MCF 10A (cell line): ENCODE measurements around the gene ECE1. TPM values are rescaled to one million over a fixed set of nuclear protein-coding genes. Genes with fewer than 3 reads are reported as not detected.

Experiments used
- BruUV-seq: library from RNA; stranded (reverse); fragments of 400-500 nt; replicated peaks from 2 replicates; lab custom pipeline; 2021; lab: Mats Ljungman, UMichigan
- CTCF ChIA-PET: fragments of 300-600 bp; sonication (Branson Sonifier 250); formaldehyde crosslinking; extraction: SDS; loops from one replicate; lab custom pipeline; 2021; ENCODE audit warnings: antibody characterized with exemption, inconsistent platforms; lab: Yijun Ruan, JAX
- POLR2A ChIA-PET: fragments of 300-600, 350-650 bp; sonication (Branson Sonifier 250); formaldehyde crosslinking; extraction: SDS; loops from one replicate; lab custom pipeline; 2020; ENCODE audit warnings: antibody characterized with exemption, inconsistent platforms; lab: Yijun Ruan, JAX
- DNase-seq: peaks from one replicate; pipeline ENCODE4 v3.0.0-alpha.2; 2018; ENCODE audit not compliant: unreplicated experiment
- H3K27ac Mint-ChIP-seq: one replicate; pipeline ENCODE4 v1.8.0; 2022; ENCODE audit warnings: mild to moderate bottlenecking, low read depth, mixed read lengths; ENCODE audit not compliant: unreplicated experiment
- H3K27me3 Mint-ChIP-seq: one replicate; pipeline ENCODE4 v1.8.0; 2022; ENCODE audit warnings: mixed read lengths; ENCODE audit not compliant: insufficient read depth, unreplicated experiment
- H3K36me3 Mint-ChIP-seq: one replicate; pipeline ENCODE4 v1.8.0; 2022; ENCODE audit warnings: mild to moderate bottlenecking, moderate library complexity, mixed read lengths; ENCODE audit not compliant: insufficient read depth, unreplicated experiment
- H3K4me1 Mint-ChIP-seq: one replicate; pipeline ENCODE4 v1.8.0; 2022; ENCODE audit warnings: mixed read lengths; ENCODE audit not compliant: insufficient read depth, unreplicated experiment
- H3K4me3 Mint-ChIP-seq: one replicate; pipeline ENCODE4 v1.8.0; 2022; ENCODE audit warnings: mild to moderate bottlenecking, moderate library complexity, mixed read lengths; ENCODE audit not compliant: unreplicated experiment
- H3K9me3 Mint-ChIP-seq: one replicate; pipeline ENCODE4 v1.8.0; 2022; ENCODE audit warnings: mixed read lengths; ENCODE audit not compliant: unreplicated experiment
- intact Hi-C: fragments of 100-400 bp; cut with micrococcal nuclease; formaldehyde crosslinking; loops from 2 replicates; pipeline ENCODE4 v1.14.1; 2022
- total RNA-seq: library from RNA; stranded (reverse); gene quantifications from 2 replicates; pipeline ENCODE4 v1.2.3, GENCODE V29; 2022
- TF ChIP-seq, protein P1 (sequence below): fragments of 200-600 bp; IDR thresholded peaks from one replicate; pipeline ENCODE4 v1.8.0; 2022; ENCODE audit warnings: antibody characterized with exemption, mild to moderate bottlenecking; ENCODE audit not compliant: unreplicated experiment

Gene ECE1
- total RNA-seq, 1 experiment from 2014 or later = 40.0 TPM

DNA sequence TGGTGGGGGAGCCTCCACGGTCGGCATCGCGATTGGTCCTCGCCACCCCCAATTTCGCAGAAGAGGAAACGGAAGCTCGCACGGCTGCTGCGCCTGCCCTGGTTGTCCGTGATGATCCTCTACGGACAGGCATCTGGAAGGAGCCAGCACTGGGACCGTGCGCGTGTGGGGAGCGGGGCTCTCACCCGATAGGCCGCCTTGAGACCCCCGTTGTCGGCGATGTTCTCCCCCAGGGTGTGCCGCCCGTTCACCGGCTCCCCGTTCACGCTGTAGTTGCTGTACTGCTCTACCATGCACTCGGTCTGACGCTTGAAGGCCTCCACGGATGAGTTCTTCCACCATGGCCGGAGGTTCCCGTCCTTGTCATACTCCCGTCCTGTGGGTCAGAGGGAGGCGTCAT lies 65.2 kb downstream of the ECE1 start:
- no TSS peak for BruUV-seq
- DNase-seq = no peak
- Mint-ChIP-seq H3K27ac (no peak overlapping the region), H3K4me1 (no peaks in the 10 kb centered on the region), H3K27me3 (no peaks in the 10 kb centered on the region), H3K36me3 (peaks cover 25% of the 10 kb centered on the region), H3K4me3 (no peak overlapping the region), H3K9me3 (no peaks in the 10 kb centered on the region)
- TF ChIP-seq, protein P1, sequence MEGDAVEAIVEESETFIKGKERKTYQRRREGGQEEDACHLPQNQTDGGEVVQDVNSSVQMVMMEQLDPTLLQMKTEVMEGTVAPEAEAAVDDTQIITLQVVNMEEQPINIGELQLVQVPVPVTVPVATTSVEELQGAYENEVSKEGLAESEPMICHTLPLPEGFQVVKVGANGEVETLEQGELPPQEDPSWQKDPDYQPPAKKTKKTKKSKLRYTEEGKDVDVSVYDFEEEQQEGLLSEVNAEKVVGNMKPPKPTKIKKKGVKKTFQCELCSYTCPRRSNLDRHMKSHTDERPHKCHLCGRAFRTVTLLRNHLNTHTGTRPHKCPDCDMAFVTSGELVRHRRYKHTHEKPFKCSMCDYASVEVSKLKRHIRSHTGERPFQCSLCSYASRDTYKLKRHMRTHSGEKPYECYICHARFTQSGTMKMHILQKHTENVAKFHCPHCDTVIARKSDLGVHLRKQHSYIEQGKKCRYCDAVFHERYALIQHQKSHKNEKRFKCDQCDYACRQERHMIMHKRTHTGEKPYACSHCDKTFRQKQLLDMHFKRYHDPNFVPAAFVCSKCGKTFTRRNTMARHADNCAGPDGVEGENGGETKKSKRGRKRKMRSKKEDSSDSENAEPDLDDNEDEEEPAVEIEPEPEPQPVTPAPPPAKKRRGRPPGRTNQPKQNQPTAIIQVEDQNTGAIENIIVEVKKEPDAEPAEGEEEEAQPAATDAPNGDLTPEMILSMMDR = no peak
- ChIA-PET POLR2A (no interaction called here), CTCF (interaction anchor here (0.6 to 0.8 kb wide), 3 partner anchors 11 to 557 kb away, joined by 3 read pairs; no protein-coding TSS in a partner anchor)
- intact Hi-C loops = no loop called here

DNA sequence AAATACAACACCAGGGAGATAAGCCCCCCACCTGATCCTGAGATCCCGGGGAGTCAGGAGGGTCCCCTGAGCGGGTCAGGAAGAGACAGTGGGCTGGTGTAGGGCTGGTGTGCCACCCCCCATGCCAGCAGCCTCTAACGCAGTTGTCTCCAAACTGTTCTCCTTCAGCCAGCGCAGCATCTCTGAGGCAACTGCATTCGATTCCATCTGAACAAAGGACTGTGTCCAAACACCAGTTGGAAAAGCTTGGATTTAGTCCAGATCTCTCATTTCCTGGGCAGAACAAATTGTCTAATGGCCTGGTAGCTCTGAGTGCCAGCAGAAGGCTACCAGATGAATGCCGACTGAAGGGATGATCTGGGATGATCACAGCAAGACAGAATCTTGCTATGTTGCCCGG lies 69.4 kb downstream of the ECE1 start:
- TF ChIP-seq, protein P1 = no peak
- no peak for DNase-seq

GRCh38 chr1:21219674-21220073 lies 70.6 kb downstream of the ECE1 start:
- no peaks in the 10 kb centered on the region for H3K27me3 Mint-ChIP-seq
- no peaks in the 10 kb centered on the region for H3K4me1 Mint-ChIP-seq
- POLR2A ChIA-PET = no interaction called here
- TF ChIP-seq, protein P1 = no peak
- no TSS peak for BruUV-seq
- H3K4me3 Mint-ChIP-seq = no peak overlapping the region
- no peak for DNase-seq
- H3K27ac Mint-ChIP-seq = no peak overlapping the region
- peaks cover 37% of the 10 kb centered on the region for H3K36me3 Mint-ChIP-seq
- intact Hi-C loops = no loop called here
- CTCF ChIA-PET = interaction anchor here (0.6 to 0.7 kb wide), 2 partner anchors 269 to 376 kb away, joined by 3 read pairs; no protein-coding TSS in a partner anchor
- H3K9me3 Mint-ChIP-seq = no peaks in the 10 kb centered on the region

More for the DNA sequence above, 69.4 kb downstream of the ECE1 start:
- ChIA-PET CTCF (no interaction called here), POLR2A (no interaction called here)
- Mint-ChIP-seq H3K27me3 (no peaks in the 10 kb centered on the region), H3K4me3 (no peak overlapping the region), H3K27ac (no peak overlapping the region), H3K4me1 (no peaks in the 10 kb centered on the region), H3K36me3 (peaks cover 37% of the 10 kb centered on the region), H3K9me3 (no peaks in the 10 kb centered on the region)
- intact Hi-C loops = no loop called here
- BruUV-seq = no TSS peak

DNA sequence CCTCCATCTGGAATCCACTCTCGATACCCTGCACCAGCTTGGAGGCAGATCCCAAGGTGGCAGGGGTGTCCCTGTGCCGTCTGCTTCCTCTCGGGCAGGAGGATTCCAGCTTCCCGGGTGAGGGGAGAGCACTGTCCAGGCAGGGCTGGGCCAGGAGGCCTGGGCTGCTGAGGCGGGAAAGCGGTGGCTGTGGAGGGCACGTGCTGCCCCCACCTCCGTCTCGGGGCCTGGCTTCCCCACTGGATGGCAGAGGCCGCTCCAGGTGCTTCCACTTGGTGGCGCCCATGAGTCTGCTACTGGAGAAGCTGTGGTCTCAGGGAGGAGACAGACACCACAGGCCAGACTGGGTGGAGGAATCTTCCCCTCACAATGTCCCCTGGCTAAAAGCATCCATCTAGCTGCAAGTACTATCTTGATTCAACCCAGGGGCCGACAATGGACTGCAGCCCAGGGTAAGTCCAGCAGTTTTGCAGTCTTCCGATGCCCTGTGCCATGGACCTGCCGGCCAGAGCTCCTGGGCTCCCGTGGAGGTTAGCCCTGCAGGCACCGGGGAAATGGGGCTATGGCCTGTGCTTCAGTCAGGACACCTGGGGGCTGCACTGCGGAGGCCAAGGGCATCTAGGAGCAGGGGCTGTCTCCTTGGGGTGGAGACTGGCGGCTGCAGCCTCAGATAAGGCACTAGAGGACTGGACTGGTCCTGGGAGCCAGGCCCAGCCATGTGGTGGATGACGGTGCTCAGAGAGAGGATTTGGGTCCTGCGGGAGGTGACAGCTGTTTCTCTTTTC lies 72.3 kb downstream of the ECE1 start:
- CTCF ChIA-PET = interaction anchor here (0.5 to 3.4 kb wide), 16 partner anchors 9 to 886 kb away, joined by 3 to 38 read pairs (median 4); no protein-coding TSS in a partner anchor
- POLR2A ChIA-PET = interaction anchor here (0.7 kb wide), 1 partner anchor 430 kb away, joined by 5 read pairs; no protein-coding TSS in a partner anchor
- Mint-ChIP-seq H3K4me1 (no peaks in the 10 kb centered on the region), H3K36me3 (peaks cover 37% of the 10 kb centered on the region), H3K4me3 (no peak overlapping the region), H3K9me3 (no peaks in the 10 kb centered on the region), H3K27ac (no peak overlapping the region), H3K27me3 (no peaks in the 10 kb centered on the region)
- peak; percentile 30 for DNase-seq
- no TSS peak for BruUV-seq
- intact Hi-C loops = loop anchor here (1.0 kb wide), 1 partner anchor 150 kb away; no protein-coding TSS in a partner anchor
- TF ChIP-seq, protein P1 = peak; percentile 45
